ENCODE data around the gene KCNN2. TPM values are rescaled to one million over a fixed set of nuclear protein-coding genes. Genes with fewer than 3 reads are reported as not detected.

The KCNN2 gene
- 0.15 and 0.74 TPM in 2 replicates for total RNA-seq (2014; rRNA removed; shearing (Covaris generic))

GRCh38 chr5:114361724-114362196 is at the start of gene KCNN2:
Gene KCNN2 (plus strand): TSS chr5:114362070. CDS start chr5:114362140, 70 bp downstream.
- peak; percentile 16 for DNase-seq (ENCODE audit: low read depth)

GRCh38 chr5:114312658-114313057 is 49.2 kb upstream of the KCNN2 start:
- no peak for DNase-seq (ENCODE audit: low read depth)

DNA sequence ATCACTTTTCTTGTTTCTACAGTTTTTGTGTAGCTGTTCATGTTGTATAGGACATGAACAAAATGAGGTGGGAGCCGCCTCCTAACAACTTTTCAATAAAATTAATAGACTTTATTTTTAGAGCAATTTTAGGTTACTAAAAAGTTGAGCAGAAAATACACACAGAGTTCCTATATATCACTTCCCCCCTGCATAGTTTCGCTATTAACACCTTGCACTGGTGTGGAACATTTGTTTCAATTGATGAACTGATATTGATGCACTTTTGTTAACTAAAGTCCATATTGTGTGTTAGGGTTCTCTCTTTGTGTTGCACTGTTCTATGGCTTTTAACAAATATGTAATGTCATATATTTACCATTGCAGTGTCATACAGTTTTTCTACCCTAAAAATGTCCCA is 47.8 kb upstream of the KCNN2 start:
- no peak for DNase-seq (ENCODE audit: low read depth)

DNA sequence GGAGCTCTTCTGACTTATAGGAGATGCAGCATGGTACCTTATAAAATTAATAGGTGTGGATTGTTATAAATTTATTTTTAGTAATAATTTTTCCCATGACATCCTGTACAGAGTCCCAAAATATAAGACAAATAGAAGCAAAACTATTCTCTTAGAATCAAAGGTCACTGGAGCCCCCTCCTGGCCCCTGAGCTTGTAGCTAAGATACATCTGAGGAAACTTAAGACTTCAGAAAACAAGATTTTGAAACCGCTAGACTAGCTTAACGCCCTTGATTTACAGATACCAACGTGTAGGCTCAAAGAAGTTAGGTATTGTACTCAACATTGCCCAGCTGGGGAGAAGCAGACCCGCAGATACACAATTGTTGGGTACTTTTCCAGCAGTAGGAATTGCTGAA is 45.7 kb upstream of the KCNN2 start:
- DNase-seq (ENCODE audit: low read depth): peak; percentile 11

DNA sequence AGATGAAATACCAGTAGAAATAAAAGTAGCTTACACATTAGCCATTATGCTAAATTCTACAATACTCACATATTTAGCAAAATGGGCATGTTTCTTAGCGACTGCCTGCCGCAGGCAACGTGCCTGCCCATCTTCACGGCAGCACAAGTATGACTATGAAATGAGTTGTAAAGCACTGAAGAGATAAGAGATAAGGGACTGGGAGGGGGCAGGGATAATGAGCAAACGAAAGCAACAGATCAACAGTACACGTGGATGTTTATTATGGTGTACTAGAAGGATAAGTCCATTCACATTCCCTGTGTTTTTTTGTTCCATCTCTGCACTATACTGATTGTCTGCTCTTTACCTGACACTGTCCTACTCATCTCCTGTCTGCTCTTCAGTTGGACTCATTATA is 44.1 kb upstream of the KCNN2 start:
- peak; percentile 26 for DNase-seq (ENCODE audit: low read depth)

DNA sequence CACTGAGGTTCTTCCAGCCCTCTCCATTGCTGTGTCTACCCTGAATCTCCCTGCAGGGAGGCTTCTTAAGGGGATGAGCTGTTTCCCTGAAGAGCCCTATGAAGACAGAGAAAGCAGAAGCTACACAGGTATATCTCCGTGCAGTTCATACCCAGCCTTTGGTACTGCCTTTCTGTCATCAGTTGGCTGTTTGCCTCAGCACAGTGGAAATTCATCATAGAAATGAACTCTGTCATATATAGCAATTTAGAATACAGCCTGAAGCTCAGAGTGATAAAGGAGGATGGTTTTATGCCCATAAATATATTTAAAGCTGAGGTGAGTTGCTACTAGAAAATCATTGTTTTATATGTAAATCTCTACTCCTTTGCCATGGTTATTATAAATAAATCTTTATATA is 42.6 kb upstream of the KCNN2 start:
- DNase-seq (ENCODE audit: low read depth): no peak

DNA sequence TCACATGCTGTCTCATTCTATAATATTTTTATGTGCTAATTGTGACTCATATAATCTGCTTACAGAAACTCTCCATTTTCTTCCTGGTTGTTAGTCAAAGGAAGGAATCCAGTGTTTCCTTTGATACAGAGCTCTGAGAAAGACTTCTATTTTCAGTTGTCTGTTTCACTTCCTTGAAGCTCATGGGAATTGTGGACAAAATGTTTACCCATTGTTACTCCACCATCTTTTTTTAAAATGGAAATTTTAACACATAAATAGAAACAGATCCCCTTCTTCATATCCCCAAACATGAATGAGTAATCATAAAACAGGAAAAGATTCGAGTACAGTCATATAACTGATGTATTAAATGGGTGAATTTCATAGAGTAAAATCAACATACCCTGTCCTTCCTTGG is 42.0 kb upstream of the KCNN2 start:
- DNase-seq (ENCODE audit: low read depth): peak; percentile 20

GRCh38 chr5:114324282-114324681 is 37.6 kb upstream of the KCNN2 start:
- no peak for DNase-seq (ENCODE audit: low read depth)

DNA sequence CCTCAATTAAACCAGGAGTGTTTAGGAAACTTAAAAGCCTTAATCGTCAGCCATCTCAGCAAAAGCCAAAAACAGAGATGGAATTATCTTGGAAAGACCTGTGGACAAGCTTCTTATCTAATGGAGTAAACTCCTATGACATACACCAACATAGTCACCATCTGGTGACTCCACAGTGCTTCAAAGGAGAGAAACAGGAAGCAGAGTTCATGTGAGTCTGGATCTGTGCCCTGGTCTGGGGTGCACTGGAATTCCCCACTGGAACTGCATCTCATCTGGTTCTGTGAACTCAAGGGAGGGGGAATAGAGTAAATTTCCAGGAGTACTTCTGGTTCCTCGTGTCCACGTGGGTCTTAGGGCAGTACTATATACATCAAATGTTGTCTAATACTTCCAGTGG is 36.3 kb upstream of the KCNN2 start:
- DNase-seq (ENCODE audit: low read depth): peak; percentile 42

DNA sequence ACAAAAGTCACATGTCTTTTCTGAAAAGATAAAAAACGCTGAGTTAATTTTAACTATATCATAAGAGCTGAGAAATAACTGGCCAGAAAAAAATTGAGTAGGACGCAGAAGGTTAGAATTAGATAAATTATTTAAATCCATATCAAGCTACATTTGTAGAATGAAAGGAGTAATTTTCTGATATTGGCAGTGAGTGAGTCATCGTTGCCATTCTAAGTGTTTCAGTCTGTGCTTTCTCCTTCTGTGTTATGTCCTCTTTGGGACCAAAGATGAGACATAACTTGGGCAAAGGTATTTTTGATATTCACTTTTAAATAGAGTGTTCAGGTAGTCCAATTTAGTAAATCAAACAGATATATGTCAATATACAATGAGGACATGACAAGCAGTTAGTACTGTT is 34.4 kb upstream of the KCNN2 start:
- no peak for DNase-seq (ENCODE audit: low read depth)

DNA sequence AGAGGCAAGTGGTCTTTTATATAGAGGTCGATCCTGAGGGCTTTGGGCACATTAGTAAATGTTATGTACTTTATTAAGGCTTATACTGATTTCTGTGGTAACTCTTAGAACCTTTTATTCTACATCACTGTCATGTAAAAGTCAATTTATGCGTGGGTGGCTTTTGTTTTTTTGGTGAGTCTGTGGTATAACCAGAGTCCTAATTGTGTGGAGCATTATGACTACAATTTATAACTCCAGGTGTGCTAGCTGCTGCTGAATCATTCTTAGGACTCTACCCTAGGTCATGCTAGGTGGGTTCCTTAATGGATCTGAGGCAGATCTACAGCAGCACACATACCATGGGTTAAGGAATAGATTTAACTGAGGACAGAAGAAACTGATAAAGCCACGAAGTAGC is 33.9 kb upstream of the KCNN2 start:
- DNase-seq (ENCODE audit: low read depth): no peak

DNA sequence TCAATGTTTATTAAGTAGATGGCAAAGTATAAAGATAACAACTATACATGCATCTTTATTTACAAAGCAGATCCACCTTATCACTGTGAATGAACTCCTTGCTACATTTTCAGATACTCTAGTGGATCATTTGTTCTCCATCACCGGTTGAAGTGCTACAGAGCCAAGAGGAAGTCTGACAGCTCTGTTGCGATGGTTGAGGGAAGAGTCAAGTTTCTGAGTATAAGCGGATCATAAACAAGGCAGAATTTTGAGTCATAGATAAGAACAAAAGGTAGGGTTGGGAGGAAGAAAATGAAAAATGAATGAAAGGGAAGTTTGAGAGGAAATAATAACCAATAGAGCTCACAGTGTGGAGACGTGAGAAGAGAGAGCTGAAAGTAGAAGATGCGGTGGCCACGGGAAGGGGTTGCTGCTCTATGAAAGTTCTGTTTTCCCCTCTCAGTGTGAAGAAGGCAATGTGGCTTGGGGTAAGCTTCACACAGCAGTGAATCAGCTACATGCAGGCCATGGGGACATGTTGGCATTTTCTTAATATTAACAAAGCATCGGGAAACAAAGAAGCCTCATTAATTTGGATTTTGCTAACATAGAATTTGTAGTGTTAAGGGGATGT is 30.8 kb upstream of the KCNN2 start:
- no peak for DNase-seq (ENCODE audit: low read depth)

GRCh38 chr5:114332493-114332892 is 29.4 kb upstream of the KCNN2 start:
- DNase-seq (ENCODE audit: low read depth): no peak

GRCh38 chr5:114332925-114333324 is 28.9 kb upstream of the KCNN2 start:
- DNase-seq (ENCODE audit: low read depth): no peak

DNA sequence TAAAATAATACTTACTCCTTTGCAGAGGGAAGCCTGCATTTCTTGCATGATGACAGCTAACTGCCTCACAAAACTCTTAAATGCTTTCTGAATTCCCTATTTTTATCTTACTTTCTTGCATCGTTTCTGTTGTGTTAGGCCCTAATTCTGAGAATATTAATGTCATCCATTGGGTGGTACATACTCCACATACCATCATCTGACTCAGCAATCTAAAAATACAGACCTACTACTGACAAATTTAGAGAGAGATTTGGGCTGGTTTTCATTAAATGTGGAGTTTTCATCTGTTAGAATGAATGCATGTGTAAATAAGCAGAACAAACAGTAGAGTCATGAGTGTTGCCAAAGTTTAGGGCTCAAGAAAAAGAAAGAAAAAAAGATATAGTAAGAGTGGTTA is 26.5 kb upstream of the KCNN2 start:
- no peak for DNase-seq (ENCODE audit: low read depth)

DNA sequence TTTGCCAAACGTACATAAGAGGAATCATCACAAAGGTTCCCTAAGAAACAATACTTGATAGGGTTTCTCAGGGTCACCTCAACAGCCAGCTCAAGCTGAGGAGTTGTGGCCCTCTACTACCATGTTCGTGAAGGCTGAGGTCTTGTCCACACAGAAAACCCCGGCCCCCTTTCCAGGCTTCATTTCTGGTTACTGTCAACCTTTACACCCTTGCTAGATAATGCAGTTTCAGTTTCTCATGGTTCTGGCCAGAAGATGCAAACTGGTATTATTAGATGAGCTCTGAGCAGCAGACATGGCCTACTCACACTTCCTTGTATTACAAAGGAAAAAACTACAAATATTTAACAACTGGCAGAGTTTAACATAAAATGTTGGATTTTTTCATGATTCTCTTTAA is 22.8 kb upstream of the KCNN2 start:
- no peak for DNase-seq (ENCODE audit: low read depth)

DNA sequence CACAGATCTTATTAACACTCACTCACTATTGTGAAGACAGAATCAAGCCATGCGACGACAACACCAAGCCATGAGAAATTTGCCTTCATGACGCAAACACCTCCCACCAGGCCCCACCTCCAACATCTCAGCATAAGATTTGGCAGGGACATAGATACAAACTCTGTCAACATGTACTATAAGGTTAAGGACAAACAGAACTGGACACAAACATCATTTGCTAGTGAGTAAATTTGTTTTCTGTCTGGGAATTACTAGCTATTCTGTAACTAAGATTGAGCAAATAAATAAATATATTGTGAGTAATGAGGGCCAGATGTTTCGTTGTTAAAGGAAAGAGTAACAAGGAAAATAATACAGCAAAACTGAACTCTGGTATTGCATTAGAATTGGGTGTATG is 15.7 kb upstream of the KCNN2 start:
- no peak for DNase-seq (ENCODE audit: low read depth)

GRCh38 chr5:114355086-114355830 is 6.6 kb upstream of the KCNN2 start:
- no peak for DNase-seq (ENCODE audit: low read depth)

DNA sequence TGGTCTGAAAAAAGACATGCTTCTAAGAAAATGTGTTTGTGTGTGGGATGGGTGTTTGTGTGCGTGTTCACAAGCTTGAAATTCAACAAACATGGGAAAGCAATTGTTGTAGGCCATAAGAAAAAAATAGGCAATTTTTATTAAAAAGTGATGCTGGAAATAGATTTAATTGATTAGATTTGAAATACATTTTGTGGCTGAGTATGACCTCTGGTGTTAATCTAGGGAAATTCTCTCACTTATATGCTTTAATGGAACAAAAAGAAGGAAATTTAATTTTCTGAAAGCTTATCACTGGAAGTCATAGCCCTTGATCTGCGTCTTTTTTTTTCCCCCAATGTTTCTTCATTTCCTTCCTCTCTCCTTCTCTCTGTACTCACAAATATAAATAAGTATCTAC is 3.5 kb upstream of the KCNN2 start:
- no peak for DNase-seq (ENCODE audit: low read depth)

- no peak for DNase-seq (ENCODE audit: low read depth)
These were observed 1.5 kb upstream of the KCNN2 start for GRCh38 chr5:114360357-114360756.

- DNase-seq (ENCODE audit: low read depth): no peak
These were observed 800 bp upstream of the KCNN2 start for GRCh38 chr5:114360816-114361723.

GRCh38 chr5:114362197-114362976 is 517 bp downstream of the KCNN2 start:
- DNase-seq (ENCODE audit: low read depth): peak; percentile 4
